Activated naive CD8-positive, alpha-beta T cell treated with anti-CD3 and anti-CD28 coated beads, Interleukin-2, amount 10 ng/mL, durations not matched to agents 7 days and 5 days (primary cell): ENCODE measurements around the gene MAGEB3. TPM values are rescaled to one million over a fixed set of nuclear protein-coding genes. Genes with fewer than 3 reads are reported as not detected.
"Not testable (repeated sequence)": the region's sequence is repeated elsewhere in the genome, so short reads cannot be mapped to it uniquely, and the experiment has no call there.

Experiments used
- ATAC-seq: fragments of 150-1000 bp; cut with Tn5 transposase; one replicate; pipeline ENCODE4 v1.10.0; 2021; ENCODE audit warnings: low read depth, moderate library complexity
- POLR2A ChIA-PET: fragments of 350-600 bp; sonication (Branson Sonifier 250); formaldehyde crosslinking; loops from one replicate; lab custom pipeline; 2021; ENCODE audit warnings: antibody characterized with exemption; lab: Charles Lee
- DNase-seq: peaks from one replicate; pipeline ENCODE4 v3.0.0; 2021
- H3K27ac Mint-ChIP-seq: one replicate; pipeline ENCODE4 v1.8.0; 2022; ENCODE audit warnings: mild to moderate bottlenecking, mixed read lengths
- H3K27me3 Mint-ChIP-seq: one replicate; pipeline ENCODE4 v1.8.0; 2022; ENCODE audit warnings: mild to moderate bottlenecking, moderate library complexity, mixed read lengths
- H3K36me3 Mint-ChIP-seq: one replicate; pipeline ENCODE4 v1.8.0; 2021; ENCODE audit warnings: mild to moderate bottlenecking, mixed read lengths
- H3K4me1 Mint-ChIP-seq: one replicate; pipeline ENCODE4 v1.8.0; 2021; ENCODE audit warnings: mixed read lengths
- H3K4me3 Mint-ChIP-seq: one replicate; pipeline ENCODE4 v1.8.0; 2022; ENCODE audit warnings: mild to moderate bottlenecking, moderate library complexity, mixed read lengths
- H3K9me3 Mint-ChIP-seq: one replicate; pipeline ENCODE4 v1.8.0; 2021; ENCODE audit warnings: mixed read lengths
- total RNA-seq, 2 experiments: library from RNA; stranded (reverse); gene quantifications; one replicate each; pipeline ENCODE4 v1.2.3, GENCODE V29; 2021

The MAGEB3 gene, protein sequence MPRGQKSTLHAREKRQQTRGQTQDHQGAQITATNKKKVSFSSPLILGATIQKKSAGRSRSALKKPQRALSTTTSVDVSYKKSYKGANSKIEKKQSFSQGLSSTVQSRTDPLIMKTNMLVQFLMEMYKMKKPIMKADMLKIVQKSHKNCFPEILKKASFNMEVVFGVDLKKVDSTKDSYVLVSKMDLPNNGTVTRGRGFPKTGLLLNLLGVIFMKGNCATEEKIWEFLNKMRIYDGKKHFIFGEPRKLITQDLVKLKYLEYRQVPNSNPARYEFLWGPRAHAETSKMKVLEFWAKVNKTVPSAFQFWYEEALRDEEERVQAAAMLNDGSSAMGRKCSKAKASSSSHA
- not detected for total RNA-seq

DNA sequence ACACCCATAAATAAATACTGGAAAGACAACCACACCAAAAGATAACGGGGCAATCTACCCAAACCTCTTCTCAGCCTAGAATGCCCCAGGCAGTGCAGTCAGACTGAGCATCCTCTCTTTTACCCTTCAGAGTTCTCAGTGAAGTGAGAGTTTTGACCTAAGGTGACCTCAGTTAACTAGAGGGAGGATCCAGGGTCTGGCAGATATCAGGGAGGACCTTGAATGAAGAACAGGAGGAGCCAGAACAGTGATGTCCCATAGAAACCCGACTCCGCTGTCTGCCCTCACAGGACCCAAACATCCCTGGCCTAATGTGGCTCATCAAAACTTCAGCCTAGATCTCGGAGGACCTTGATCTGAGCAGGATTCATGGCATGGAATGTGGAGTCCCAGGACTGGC is at the start of gene MAGEB3:
TSS of gene MAGEB3 (plus strand) at position 263 of the 400 bp plus-strand sequence. CDS start 5,268 bp downstream, outside the sequence.
- POLR2A ChIA-PET = no interaction called here
- Mint-ChIP-seq H3K4me3 (no peak within 1 kb of the TSS), H3K9me3 (no peaks in the 10 kb centered on the region), H3K36me3 (no peaks in the 10 kb centered on the region), H3K4me1 (no peaks in the 10 kb centered on the region), H3K27me3 (no peaks in the 10 kb centered on the region), H3K27ac (no peak within 1 kb of the TSS)
- ATAC-seq (no peak), DNase-seq (no peak)

DNA sequence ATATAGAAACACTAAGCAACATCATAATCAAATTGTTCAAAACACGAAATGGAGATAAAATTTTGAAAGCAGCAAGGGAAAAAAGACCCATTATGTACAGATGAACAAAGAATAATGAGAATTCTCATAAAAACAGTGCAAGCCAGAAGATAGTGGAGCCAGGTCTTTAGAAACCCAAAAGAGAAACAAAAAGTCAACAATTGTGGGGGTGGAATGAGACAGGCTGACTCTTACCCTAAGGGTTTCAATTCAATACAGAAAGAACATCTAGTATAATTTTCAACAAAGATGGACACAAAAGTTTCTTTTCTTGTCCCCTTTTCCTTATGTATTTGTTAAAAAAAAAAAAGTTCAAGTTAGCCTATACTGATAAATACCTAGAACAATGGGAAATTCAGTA is 49.1 kb upstream of the MAGEB3 start:
- H3K36me3 Mint-ChIP-seq = no peaks in the 10 kb centered on the region
- H3K9me3 Mint-ChIP-seq = no peaks in the 10 kb centered on the region
- ATAC-seq (no peak), DNase-seq (no peak)
- no peaks in the 10 kb centered on the region for H3K27me3 Mint-ChIP-seq
- H3K4me1 Mint-ChIP-seq = no peaks in the 10 kb centered on the region
- H3K4me3 Mint-ChIP-seq = no peak overlapping the region
- POLR2A ChIA-PET = no interaction called here
- H3K27ac Mint-ChIP-seq = no peak overlapping the region

DNA sequence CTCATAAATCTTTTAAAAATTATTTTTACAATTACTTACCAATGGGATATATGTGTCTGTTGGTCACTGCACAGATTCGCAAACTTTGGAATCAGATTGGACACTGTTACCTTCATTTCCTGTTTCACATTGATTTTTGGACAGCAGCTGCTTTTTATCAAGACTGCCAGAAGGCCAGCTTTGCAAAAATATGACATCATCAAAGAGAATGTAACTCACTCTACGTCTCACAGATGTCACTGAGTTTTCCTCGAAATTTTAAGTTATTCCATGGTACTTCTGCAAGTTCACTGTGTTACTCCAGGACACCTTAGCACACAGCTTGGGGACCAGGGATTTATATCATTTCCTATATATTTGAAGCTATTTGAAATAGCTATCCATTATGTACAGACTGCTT is 46.9 kb upstream of the MAGEB3 start:
- no peak overlapping the region for H3K27ac Mint-ChIP-seq

DNA sequence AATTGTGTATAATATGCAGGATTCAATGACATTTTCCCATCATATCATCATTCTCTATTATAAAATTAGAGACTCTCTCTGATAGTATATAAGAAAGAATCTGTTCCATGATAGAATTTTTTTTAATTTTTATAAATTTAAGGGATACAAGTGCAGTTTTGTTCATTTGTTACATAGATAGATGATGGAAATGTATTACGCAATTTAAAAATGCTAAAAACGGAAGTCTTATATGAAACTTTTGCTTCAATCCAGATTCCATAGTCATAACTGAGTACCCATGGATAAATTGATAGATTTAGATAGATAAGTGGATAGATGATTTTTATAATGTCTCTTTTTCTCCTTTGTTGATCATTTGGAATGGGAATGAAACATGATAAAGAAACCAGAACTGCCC is 40.0 kb upstream of the MAGEB3 start:
- H3K27ac Mint-ChIP-seq = no peak overlapping the region

More for the DNA sequence above, 46.9 kb upstream of the MAGEB3 start:
- H3K9me3 Mint-ChIP-seq = no peaks in the 10 kb centered on the region
- H3K4me1 Mint-ChIP-seq = no peaks in the 10 kb centered on the region
- ATAC-seq = no peak
- POLR2A ChIA-PET = no interaction called here
- peaks cover 2% of the 10 kb centered on the region for H3K27me3 Mint-ChIP-seq
- DNase-seq = no peak
- no peaks in the 10 kb centered on the region for H3K36me3 Mint-ChIP-seq
- no peak overlapping the region for H3K4me3 Mint-ChIP-seq

DNA sequence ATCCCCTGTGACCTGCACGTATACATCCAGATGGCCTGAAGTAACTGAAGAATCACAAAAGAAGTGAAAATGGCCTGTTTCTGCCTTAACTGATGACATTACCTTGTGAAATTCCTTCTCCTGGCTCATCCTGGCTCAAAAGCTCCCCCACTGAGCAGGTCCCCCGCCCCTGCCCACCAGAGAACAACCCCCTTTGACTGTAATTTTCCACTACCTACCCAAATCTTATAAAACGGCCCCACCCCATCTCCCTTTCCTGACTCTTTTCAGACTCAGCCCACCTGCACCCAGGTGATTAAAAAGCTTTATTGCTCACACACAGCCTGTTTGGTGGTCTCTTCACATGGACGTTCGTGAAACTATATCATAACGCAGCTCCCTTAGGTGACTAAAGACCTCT is 36.5 kb upstream of the MAGEB3 start:
- H3K4me3 Mint-ChIP-seq, DNase-seq, H3K27me3 Mint-ChIP-seq, H3K36me3 Mint-ChIP-seq, H3K4me1 Mint-ChIP-seq, ATAC-seq, H3K27ac Mint-ChIP-seq, H3K9me3 Mint-ChIP-seq: not testable (repeated sequence)
- POLR2A ChIA-PET = interaction anchor here (0.7 kb wide), 1 partner anchor 33 kb away, joined by 3 read pairs; no protein-coding TSS in a partner anchor

More for the DNA sequence above, 40.0 kb upstream of the MAGEB3 start:
- Mint-ChIP-seq H3K4me1 (no peaks in the 10 kb centered on the region), H3K27me3 (peaks cover 2% of the 10 kb centered on the region), H3K9me3 (no peaks in the 10 kb centered on the region), H3K36me3 (no peaks in the 10 kb centered on the region), H3K4me3 (no peak overlapping the region)
- DNase-seq (no peak), ATAC-seq (no peak)
- POLR2A ChIA-PET = no interaction called here

DNA sequence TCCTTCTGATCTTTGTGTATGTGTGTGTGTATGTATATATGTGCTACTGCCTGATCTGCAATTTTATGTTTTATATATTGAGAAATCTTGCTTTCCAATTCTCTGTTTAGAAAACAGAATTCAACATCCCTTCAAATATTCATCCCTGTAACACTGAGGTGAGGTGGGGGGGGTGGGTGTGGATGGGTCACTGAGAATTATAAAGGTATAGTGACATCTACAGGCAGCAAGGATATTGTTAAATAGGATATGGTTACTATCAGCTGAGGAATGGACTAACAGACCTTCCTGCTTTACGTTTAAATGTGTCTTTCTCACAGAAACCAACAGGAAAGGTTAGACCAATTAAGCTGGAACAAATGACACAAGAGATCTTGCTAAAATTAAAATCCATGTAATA is 34.1 kb upstream of the MAGEB3 start:
- ATAC-seq (no peak), DNase-seq (no peak)
- Mint-ChIP-seq H3K4me1 (no peaks in the 10 kb centered on the region), H3K36me3 (no peaks in the 10 kb centered on the region), H3K4me3 (no peak overlapping the region), H3K27ac (no peak overlapping the region), H3K9me3 (no peaks in the 10 kb centered on the region), H3K27me3 (no peaks in the 10 kb centered on the region)
- POLR2A ChIA-PET = no interaction called here

DNA sequence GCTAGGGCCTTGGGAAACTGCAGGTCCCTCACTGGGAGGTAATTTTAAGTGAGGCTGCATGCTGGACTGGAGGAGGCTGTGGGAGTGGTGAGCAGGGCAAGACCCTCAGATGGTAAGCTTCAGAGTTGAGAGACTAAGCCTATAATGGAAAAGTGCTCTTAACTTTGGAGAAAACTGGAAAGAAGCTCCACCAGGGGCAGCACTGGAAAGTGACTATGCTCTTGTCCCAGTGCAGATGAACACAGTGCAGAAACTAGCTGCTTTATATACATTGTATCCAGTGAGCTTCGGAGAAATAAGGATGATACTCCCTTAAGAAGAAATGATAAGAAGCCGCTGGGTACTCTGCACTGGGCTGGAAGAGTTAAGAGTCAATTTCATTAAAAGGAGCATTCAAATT is 18.3 kb upstream of the MAGEB3 start:
- Mint-ChIP-seq H3K36me3 (no peaks in the 10 kb centered on the region), H3K27ac (no peak overlapping the region), H3K4me3 (no peak overlapping the region), H3K4me1 (no peaks in the 10 kb centered on the region), H3K27me3 (no peaks in the 10 kb centered on the region), H3K9me3 (no peaks in the 10 kb centered on the region)
- ATAC-seq (no peak), DNase-seq (no peak)
- POLR2A ChIA-PET = no interaction called here

DNA sequence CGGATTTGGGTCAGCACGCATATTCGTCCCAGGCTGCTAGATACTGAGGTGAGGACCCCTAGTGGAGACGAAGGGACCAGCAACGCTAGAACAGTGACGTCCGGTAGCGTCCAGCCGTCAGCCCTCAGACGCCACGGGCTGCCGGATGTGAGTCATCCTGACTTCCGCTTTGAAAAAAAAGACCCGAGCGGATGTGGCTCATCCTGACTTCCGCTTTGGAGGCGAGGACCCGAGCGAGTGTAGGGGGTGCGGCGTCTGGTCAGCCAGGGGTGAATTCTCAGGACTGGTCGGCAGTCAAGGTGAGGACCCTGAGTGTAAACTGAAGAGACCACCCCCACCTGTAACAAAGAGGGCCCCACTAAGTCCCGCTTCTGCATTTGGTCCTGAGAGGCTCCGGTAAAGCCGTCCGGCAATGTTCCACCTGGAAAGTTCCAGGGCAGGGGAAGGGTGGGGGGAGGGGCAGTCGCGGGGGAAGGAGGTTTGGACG is 15.1 kb upstream of the MAGEB3 start, which contains the start of gene MAGEB2:
TSS of gene MAGEB2 (plus strand) at position 207 of the 487 bp plus-strand sequence. CDS start 3,018 bp downstream, outside the sequence.
- H3K36me3 Mint-ChIP-seq = no peaks in the 10 kb centered on the region
- ATAC-seq (no peak), DNase-seq (no peak)
- H3K9me3 Mint-ChIP-seq = no peaks in the 10 kb centered on the region
- no peak within 1 kb of the TSS for H3K27ac Mint-ChIP-seq
- H3K4me3 Mint-ChIP-seq = no peak within 1 kb of the TSS
- POLR2A ChIA-PET = no interaction called here
- H3K27me3 Mint-ChIP-seq = no peaks in the 10 kb centered on the region
- H3K4me1 Mint-ChIP-seq = no peaks in the 10 kb centered on the region

DNA sequence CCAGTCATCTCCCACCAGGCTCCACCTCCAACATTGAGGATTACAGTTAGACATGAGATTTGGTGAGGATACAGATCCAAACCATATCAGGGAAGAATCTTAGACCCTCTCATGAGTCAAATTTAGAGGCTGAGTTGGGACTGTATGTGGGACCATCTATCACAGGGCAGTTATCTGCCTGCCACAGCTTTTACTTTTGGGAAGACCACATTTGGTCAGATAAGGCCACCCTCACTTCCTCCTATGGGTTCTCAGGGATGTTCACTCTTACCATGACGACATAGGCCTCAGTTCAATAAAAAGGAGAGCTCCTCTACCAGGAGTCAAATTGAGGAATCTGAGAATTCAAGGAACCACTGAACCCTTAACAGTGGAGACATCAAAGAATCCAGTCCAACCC is 13.0 kb upstream of the MAGEB3 start:
- ATAC-seq (no peak), DNase-seq (no peak)
- Mint-ChIP-seq H3K27ac (no peak overlapping the region), H3K36me3 (no peaks in the 10 kb centered on the region), H3K27me3 (no peaks in the 10 kb centered on the region), H3K4me1 (no peaks in the 10 kb centered on the region), H3K4me3 (no peak overlapping the region), H3K9me3 (no peaks in the 10 kb centered on the region)
- POLR2A ChIA-PET = no interaction called here

DNA sequence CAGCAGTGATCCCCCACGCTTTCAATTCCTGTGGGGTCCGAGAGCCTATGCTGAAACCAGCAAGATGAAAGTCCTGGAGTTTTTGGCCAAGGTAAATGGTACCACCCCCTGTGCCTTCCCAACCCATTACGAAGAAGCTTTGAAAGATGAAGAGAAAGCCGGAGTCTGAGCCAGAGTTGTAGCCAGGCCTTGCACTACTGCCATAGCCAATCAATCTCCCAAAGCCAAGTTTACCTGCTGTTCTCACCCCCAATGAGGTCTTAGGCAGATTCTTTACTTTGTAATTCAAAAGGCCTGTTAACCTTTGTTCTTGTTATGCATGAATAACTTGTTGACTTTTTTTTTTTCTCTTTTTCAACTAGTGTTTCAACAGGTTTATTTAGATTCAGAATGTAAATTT is 11.1 kb upstream of the MAGEB3 start:
- POLR2A ChIA-PET = no interaction called here
- no peaks in the 10 kb centered on the region for H3K36me3 Mint-ChIP-seq
- H3K27me3 Mint-ChIP-seq = no peaks in the 10 kb centered on the region
- no peak overlapping the region for H3K27ac Mint-ChIP-seq
- no peaks in the 10 kb centered on the region for H3K9me3 Mint-ChIP-seq
- no peaks in the 10 kb centered on the region for H3K4me1 Mint-ChIP-seq
- ATAC-seq (no peak), DNase-seq (no peak)
- H3K4me3 Mint-ChIP-seq = no peak overlapping the region

DNA sequence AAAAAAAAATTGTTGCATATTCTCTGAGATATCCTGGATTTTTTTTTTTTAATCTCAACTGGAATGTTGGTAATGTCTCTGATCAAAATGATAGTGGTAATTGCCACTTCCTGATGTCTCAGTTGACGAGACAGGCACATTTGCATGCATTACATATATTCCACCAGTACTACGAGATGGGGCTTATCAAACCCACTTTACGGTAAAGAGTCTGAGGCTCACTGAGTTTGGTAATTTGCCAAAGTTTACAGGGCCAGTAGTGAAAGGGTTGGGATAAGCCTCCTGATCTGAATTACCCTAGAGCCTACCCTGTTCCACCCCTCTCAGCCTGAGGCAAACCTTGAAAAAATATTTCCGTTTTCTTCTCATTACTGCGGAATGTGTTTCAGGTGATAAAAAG is 9.8 kb upstream of the MAGEB3 start:
- H3K4me3 Mint-ChIP-seq = no peak overlapping the region
- no peaks in the 10 kb centered on the region for H3K36me3 Mint-ChIP-seq
- POLR2A ChIA-PET = no interaction called here
- H3K4me1 Mint-ChIP-seq = no peaks in the 10 kb centered on the region
- no peak for ATAC-seq
- DNase-seq = no peak
- no peak overlapping the region for H3K27ac Mint-ChIP-seq
- H3K27me3 Mint-ChIP-seq = no peaks in the 10 kb centered on the region
- H3K9me3 Mint-ChIP-seq = no peaks in the 10 kb centered on the region

DNA sequence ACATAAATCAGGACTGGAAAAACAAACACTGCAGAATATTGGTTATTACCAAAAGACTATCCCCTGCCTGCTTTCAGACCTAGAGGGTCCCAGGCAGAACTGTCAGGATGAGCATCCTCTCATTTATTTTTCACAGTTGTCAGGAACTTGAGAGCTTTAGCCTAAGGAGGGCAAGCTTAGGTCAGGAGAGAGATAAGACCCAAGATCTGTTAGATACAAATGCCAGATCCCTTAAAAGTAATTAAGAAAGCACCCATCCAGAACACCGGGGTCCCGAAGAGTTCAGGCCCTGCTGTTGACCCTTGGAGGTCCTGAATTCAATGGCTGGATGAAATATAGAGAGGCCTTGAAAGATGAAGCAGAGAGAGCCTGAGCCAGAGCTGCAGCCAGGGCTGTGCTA is 5.9 kb upstream of the MAGEB3 start:
- H3K4me1 Mint-ChIP-seq = no peaks in the 10 kb centered on the region
- H3K36me3 Mint-ChIP-seq = no peaks in the 10 kb centered on the region
- H3K4me3 Mint-ChIP-seq = no peak overlapping the region
- no peak for ATAC-seq
- H3K9me3 Mint-ChIP-seq = no peaks in the 10 kb centered on the region
- no peak for DNase-seq
- no peak overlapping the region for H3K27ac Mint-ChIP-seq
- H3K27me3 Mint-ChIP-seq = no peaks in the 10 kb centered on the region
- POLR2A ChIA-PET = no interaction called here

DNA sequence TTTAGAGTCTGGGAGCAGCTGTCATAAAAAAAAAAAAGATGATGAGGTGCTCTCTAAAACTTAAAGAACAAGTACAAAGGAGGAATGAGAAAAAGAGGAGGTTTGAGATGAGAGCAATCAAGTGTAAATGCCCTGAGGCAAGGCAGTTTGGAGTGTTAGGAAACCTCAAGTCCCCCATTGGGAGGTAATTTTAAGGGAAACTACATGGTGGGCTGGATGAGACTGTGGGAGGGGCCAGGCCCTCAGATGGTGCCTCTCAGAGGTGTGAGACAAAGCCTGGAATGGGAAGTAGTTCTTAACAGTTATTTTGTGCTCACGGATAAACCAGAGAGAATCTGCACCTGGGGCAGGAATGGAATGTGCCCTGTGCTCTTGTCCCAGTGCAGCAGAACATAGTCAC is 1.9 kb upstream of the MAGEB3 start:
- H3K4me3 Mint-ChIP-seq = no peak overlapping the region
- H3K27ac Mint-ChIP-seq = no peak overlapping the region
- no peak for DNase-seq
- POLR2A ChIA-PET = no interaction called here
- H3K4me1 Mint-ChIP-seq = no peaks in the 10 kb centered on the region
- no peak for ATAC-seq
- H3K9me3 Mint-ChIP-seq = no peaks in the 10 kb centered on the region
- H3K36me3 Mint-ChIP-seq = no peaks in the 10 kb centered on the region
- H3K27me3 Mint-ChIP-seq = no peaks in the 10 kb centered on the region

DNA sequence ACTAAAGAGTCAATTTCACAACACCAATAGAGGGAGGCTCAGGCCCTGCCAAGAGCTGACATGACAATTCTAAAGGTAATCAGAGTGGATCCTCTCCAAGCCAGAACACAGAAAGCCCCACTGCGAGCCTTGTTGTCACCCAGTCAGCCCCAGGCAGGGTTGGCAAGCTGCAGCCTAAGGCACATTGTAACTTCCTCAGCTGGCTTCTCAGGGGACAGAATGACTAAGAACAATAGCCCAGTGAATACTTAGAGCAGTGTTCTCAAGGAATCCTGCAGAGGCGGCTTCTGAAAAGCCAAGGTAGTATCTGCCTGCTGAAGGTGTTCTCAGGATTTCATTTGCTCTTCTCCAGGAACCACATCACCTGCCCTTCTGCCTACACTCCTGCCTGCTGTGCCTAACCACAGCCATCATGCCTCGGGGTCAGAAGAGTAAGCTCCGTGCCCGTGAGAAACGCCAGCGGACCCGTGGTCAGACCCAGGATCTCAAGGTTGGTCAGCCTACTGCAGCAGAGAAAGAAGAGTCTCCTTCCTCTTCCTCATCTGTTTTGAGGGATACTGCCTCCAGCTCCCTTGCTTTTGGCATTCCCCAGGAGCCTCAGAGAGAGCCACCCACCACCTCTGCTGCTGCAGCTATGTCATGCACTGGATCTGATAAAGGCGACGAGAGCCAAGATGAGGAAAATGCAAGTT is 11.4 kb downstream of the MAGEB3 start, which contains the start of gene MAGEB4:
TSS of gene MAGEB4 (plus strand) at position 277 of the 692 bp plus-strand sequence. CDS start at position 413, 136 bp downstream.
- H3K27me3 Mint-ChIP-seq = no peaks in the 10 kb centered on the region
- no peak within 1 kb of the TSS for H3K27ac Mint-ChIP-seq
- ATAC-seq = no peak
- DNase-seq = no peak
- no peaks in the 10 kb centered on the region for H3K4me1 Mint-ChIP-seq
- H3K9me3 Mint-ChIP-seq = no peaks in the 10 kb centered on the region
- no peak within 1 kb of the TSS for H3K4me3 Mint-ChIP-seq
- POLR2A ChIA-PET = no interaction called here
- no peaks in the 10 kb centered on the region for H3K36me3 Mint-ChIP-seq
